Endothelial cell of umbilical vein (primary cell): ENCODE measurements around the gene SMOC2. TPM values are rescaled to one million over a fixed set of nuclear protein-coding genes. Genes with fewer than 3 reads are reported as not detected.

ENCODE experiments used
- BruUV-seq: library from RNA; stranded (reverse); fragments of 400-500 nt; replicated peaks from 2 replicates; lab custom pipeline; 2021; lab: Mats Ljungman, UMichigan
- CTCF ChIA-PET: fragments of 300-600, 350-600 bp; sonication (Branson Sonifier 250); formaldehyde crosslinking; loops from one replicate; lab custom pipeline; 2021; ENCODE audit warnings: antibody characterized with exemption, inconsistent platforms; lab: Charles Lee
- POLR2A ChIA-PET: fragments of 300-600, 350-600 bp; sonication (Branson Sonifier 250); formaldehyde crosslinking; loops from one replicate; lab custom pipeline; 2021; ENCODE audit warnings: antibody characterized with exemption, inconsistent platforms; lab: Charles Lee
- DNase-seq: peaks from one replicate; pipeline ENCODE4 v3.0.0-alpha.2; 2011; ENCODE audit warnings: low read depth, low spot score
- FAIRE-seq: peaks from 2 replicates; lab custom pipeline; 2011; peaks lifted over from hg19 to GRCh38; lab: Jason Lieb, UNC
- H2AFZ ChIP-seq: 2 replicates; pipeline ENCODE4 v1.6.0; 2012; ENCODE audit warnings: low read depth, low read length, control low read depth, inconsistent platforms
- H3K27ac ChIP-seq: 2 replicates; pipeline ENCODE4 v1.5.1; 2011; ENCODE audit warnings: low read depth, mild to moderate bottlenecking, control low read depth, low read length, moderate library complexity; ENCODE audit not compliant: insufficient read depth
- H3K27me3 ChIP-seq, 2 experiments: 2 replicates each; pipeline versions ENCODE4 v1.6.0 to v1.6.1; 2011; ENCODE audit warnings: low read length in 2 of 2, mixed read lengths in 1 of 2; ENCODE audit not compliant: control insufficient read depth in 2 of 2, insufficient read depth in 2 of 2
- H3K36me3 ChIP-seq, 2 experiments: 2 replicates in 1 of 2; 3 replicates in 1 of 2; pipeline ENCODE4 v1.5.1; 2011; ENCODE audit warnings: low read length in 2 of 2, mild to moderate bottlenecking in 1 of 2, moderate library complexity in 1 of 2; ENCODE audit not compliant: control insufficient read depth in 2 of 2, insufficient read depth in 2 of 2; ENCODE audit errors: extremely low read depth in 1 of 2
- H3K4me1 ChIP-seq: 3 replicates; pipeline ENCODE4 v1.5.1; 2011; ENCODE audit warnings: mild to moderate bottlenecking, low read length; ENCODE audit not compliant: control insufficient read depth, insufficient read depth; ENCODE audit errors: extremely low read depth
- H3K4me2 ChIP-seq: 2 replicates; pipeline ENCODE4 v1.6.1; 2011; ENCODE audit warnings: low read length, control low read depth, mixed read lengths; ENCODE audit not compliant: insufficient read depth
- H3K4me3 ChIP-seq, 3 experiments: fragments of 200-600 bp in 1 of 3; sonication (generic), shearing (Covaris generic) in 1 of 3; replicated peaks in 1 of 3; 2 replicates each; pipeline ENCODE4 v1.5.1; 2011 to 2016; ENCODE audit warnings: control low read depth in 3 of 3, low read length in 3 of 3, mild to moderate bottlenecking in 2 of 3, inconsistent platforms in 1 of 3, low read depth in 1 of 3, moderate library complexity in 1 of 3; ENCODE audit not compliant: insufficient read depth in 1 of 3
- H3K79me2 ChIP-seq: 2 replicates; pipeline ENCODE4 v1.6.0; 2012; ENCODE audit warnings: low read length, inconsistent platforms; ENCODE audit not compliant: control insufficient read depth, insufficient read depth
- H3K9ac ChIP-seq: replicated peaks from 2 replicates; pipeline ENCODE3; 2011; ENCODE audit warnings: low read length, control low read depth; ENCODE audit not compliant: insufficient read depth; ENCODE audit errors: extremely low read depth
- H3K9me1 ChIP-seq: replicated peaks from 3 replicates; pipeline ENCODE4 v1.6.0; 2011; ENCODE audit warnings: mild to moderate bottlenecking, low read length; ENCODE audit not compliant: control insufficient read depth, insufficient read depth; ENCODE audit errors: extremely low read depth
- H3K9me3 ChIP-seq: replicated peaks from 2 replicates; pipeline ENCODE4 v1.5.1; 2012; ENCODE audit warnings: low read length, inconsistent platforms; ENCODE audit not compliant: control insufficient read depth, insufficient read depth
- H4K20me1 ChIP-seq: replicated peaks from 2 replicates; pipeline ENCODE3; 2011; ENCODE audit warnings: mild to moderate bottlenecking, low read length; ENCODE audit not compliant: control insufficient read depth, insufficient read depth; ENCODE audit errors: extremely low read depth
- EZH2 ChIP-seq: IDR thresholded peaks from 2 replicates; pipeline ENCODE4 v1.6.1; 2012; ENCODE audit warnings: borderline replicate concordance, low read depth, mild to moderate bottlenecking, moderate library complexity, low read length, inconsistent platforms; ENCODE audit not compliant: severe bottlenecking
- FOS ChIP-seq: IDR thresholded peaks from 2 replicates; pipeline ENCODE4 v1.6.1; 2011; ENCODE audit warnings: mild to moderate bottlenecking, low read length, moderate library complexity, borderline replicate concordance; ENCODE audit not compliant: insufficient read depth
- GATA2 ChIP-seq: IDR thresholded peaks from 2 replicates; pipeline ENCODE4 v1.7.0; 2011; ENCODE audit warnings: low read depth, mild to moderate bottlenecking, moderate library complexity, mixed read lengths, low read length; ENCODE audit not compliant: insufficient read length, insufficient read depth
- JUN ChIP-seq: IDR thresholded peaks from 2 replicates; pipeline ENCODE4 v1.6.1; 2011; ENCODE audit warnings: borderline replicate concordance, low read depth; ENCODE audit not compliant: insufficient read length, insufficient read depth
- MYC ChIP-seq: IDR thresholded peaks from one replicate; pipeline ENCODE4 v1.6.1; 2011; ENCODE audit warnings: mild to moderate bottlenecking, low read depth, low read length
- POLR2A ChIP-seq: IDR thresholded peaks from 2 replicates; pipeline ENCODE4 v1.6.1; 2012; ENCODE audit warnings: low read depth, mild to moderate bottlenecking, control low read depth, low read length
- POLR2AphosphoS5 ChIP-seq: IDR thresholded peaks from 2 replicates; pipeline ENCODE4 v1.6.1; 2012; ENCODE audit warnings: low read depth, mild to moderate bottlenecking, control low read depth, low read length, moderate library complexity; ENCODE audit not compliant: insufficient read depth
- dilution Hi-C: fragments of 300-500 bp; cut with MboI; formaldehyde crosslinking; loops from one replicate; pipeline ENCODE4 v1.15.0; 2019; ENCODE audit warnings: low sequenced_read_pairs; ENCODE audit not compliant: extremely low pct_ligation_motif_present
- intact Hi-C: fragments of 100-400 bp; cut with micrococcal nuclease; formaldehyde crosslinking; loops from one replicate; pipeline ENCODE4 v1.10.0; 2022
- polyA plus RNA-seq, 4 experiments: library from polyadenylated mRNA; depleted of rRNA in 3 of 4; stranded (reverse) in 3 of 4; unstranded in 1 of 4; fragments of >200 nt; gene quantifications; 2 replicates each; pipeline versions ENCODE4 v1.2.1 to v1.2.3, GENCODE V29; 2011 to 2012; ENCODE audit warnings: missing spikeins in 1 of 4
- total RNA-seq: library from RNA; stranded (reverse); gene quantifications from 2 replicates; pipeline ENCODE4 v1.2.3, GENCODE V29; 2021
- TF ChIP-seq, protein P1 (sequence below): IDR thresholded peaks from 2 replicates; pipeline ENCODE4 v1.6.1; 2011; ENCODE audit not compliant: insufficient read depth, insufficient read length
- TF ChIP-seq, protein P2 (sequence below), 2 donors: IDR thresholded peaks; 1 replicate in 1 of 2; 2 replicates in 1 of 2; pipeline ENCODE4 v1.5.1; 2011; ENCODE audit warnings: low read length in 2 of 2, mild to moderate bottlenecking in 2 of 2, moderate library complexity in 2 of 2, control low read depth in 1 of 2, inconsistent platforms in 1 of 2, low read depth in 1 of 2; ENCODE audit not compliant: insufficient read depth in 1 of 2; ENCODE audit errors: extremely low read depth in 1 of 2

Gene SMOC2
- total and polyA plus RNA-seq, 2 donors (not counting 3 experiments of a cell fraction or from before 2014, with no cell fraction given) = not detected

DNA sequence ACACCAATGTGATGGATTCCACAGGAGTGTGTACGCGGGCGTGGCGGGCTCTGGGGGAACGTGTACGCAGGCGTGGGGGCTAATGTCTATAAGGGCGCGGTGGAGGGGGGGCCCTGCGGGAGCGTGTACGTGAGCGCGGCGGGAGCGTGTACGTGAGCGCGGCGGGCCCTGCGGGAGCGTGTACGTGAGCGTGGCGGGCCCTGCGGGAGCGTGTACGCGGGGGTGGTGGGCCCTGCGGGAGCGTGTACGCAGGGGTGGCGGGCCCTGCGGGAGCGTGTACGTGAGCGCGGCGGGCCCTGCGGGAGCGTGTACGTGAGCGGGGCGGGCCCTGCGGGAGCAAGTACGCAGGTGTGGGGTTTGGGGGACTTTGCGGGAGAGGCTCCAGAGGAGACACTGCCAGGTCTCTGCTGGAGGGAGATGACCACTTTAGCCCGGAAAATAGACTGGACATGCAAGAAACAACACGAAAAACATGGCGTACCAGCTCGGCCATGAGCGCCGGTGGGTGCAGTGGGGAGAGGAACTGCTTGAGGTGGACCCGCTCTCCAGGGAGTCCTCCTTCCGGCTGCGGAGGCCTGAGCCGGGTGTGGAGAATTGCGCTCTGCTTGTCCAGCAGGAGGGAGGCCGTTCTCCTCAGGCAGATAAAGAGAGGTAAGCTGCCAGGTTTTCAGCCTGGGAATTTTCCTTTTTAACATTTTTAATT is 27.8 kb upstream of the SMOC2 start:
- Histone ChIP-seq H3K4me1 (no peaks in the 10 kb centered on the region), H3K27ac (no peak overlapping the region), H4K20me1 (no peaks in the 10 kb centered on the region), H3K9me3 (no peaks in the 10 kb centered on the region), H2AFZ (no peak overlapping the region), H3K79me2 (no peaks in the 10 kb centered on the region), H3K9me1 (no peaks in the 10 kb centered on the region), H3K9ac (no peak overlapping the region), H3K36me3 (no peaks in the 10 kb centered on the region), H3K27me3 (no peaks in the 10 kb centered on the region), H3K4me3 (no peak overlapping the region), H3K4me2 (no peak overlapping the region)
- intact Hi-C loops = no loop called here
- FAIRE-seq (no peak), DNase-seq (no peak)
- ChIA-PET POLR2A (no interaction called here), CTCF (no interaction called here)
- TF ChIP-seq, protein P1, sequence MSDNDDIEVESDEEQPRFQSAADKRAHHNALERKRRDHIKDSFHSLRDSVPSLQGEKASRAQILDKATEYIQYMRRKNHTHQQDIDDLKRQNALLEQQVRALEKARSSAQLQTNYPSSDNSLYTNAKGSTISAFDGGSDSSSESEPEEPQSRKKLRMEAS = no peak
- TF ChIP-seq FOS = no peak
- no peak for TF ChIP-seq EZH2
- TF ChIP-seq POLR2A = no peak
- no peak for TF ChIP-seq POLR2AphosphoS5
- no peak for TF ChIP-seq GATA2
- no peak for TF ChIP-seq MYC
- TF ChIP-seq, protein P2, sequence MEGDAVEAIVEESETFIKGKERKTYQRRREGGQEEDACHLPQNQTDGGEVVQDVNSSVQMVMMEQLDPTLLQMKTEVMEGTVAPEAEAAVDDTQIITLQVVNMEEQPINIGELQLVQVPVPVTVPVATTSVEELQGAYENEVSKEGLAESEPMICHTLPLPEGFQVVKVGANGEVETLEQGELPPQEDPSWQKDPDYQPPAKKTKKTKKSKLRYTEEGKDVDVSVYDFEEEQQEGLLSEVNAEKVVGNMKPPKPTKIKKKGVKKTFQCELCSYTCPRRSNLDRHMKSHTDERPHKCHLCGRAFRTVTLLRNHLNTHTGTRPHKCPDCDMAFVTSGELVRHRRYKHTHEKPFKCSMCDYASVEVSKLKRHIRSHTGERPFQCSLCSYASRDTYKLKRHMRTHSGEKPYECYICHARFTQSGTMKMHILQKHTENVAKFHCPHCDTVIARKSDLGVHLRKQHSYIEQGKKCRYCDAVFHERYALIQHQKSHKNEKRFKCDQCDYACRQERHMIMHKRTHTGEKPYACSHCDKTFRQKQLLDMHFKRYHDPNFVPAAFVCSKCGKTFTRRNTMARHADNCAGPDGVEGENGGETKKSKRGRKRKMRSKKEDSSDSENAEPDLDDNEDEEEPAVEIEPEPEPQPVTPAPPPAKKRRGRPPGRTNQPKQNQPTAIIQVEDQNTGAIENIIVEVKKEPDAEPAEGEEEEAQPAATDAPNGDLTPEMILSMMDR (IDR thresholded peaks at IDR 0.05; ENCODE audit: extremely low read depth in 1 of 2, insufficient read depth in 1 of 2, low read depth in 1 of 2, low read length in 2 of 2) = no peak
- TF ChIP-seq JUN = no peak
- BruUV-seq = no TSS peak
- dilution Hi-C loops = no loop called here
